Measurements from ENCODE around the gene ZNF576. TPM values are rescaled to one million over a fixed set of nuclear protein-coding genes. Genes with fewer than 3 reads are reported as not detected.

The ZNF576 gene
- total RNA-seq, 1 donor from 2014 or later: 6.2 TPM

DNA sequence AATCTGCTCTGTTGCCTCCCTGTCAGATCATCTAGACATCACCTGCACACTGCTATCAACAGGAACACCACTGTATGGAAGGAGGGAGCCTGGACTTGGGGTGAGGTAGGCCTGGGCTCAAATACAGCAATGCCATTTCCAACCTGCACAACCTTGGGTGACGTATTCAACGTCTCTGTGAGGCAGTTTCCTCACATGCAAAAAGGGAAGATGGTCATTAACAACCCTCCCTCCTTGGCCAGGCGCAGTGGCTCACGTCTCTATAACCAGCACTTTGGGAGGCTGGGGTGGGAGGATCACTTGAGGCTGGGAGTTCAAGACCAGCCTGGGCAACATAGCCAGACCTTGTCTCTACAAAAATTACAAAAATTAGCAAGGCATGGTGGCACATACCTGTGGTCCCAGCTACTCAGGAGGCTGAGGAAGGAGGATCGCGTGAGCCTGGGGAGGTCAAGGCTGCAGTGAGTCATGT lies 34.1 kb upstream of the ZNF576 start:
- Histone ChIP-seq H3K27me3 (ENCODE audit: control insufficient read depth, insufficient read depth, low read length) (no peaks in the 10 kb centered on the region), H3K4me3 (ENCODE audit: low read depth, low read length) (no peak overlapping the region), H3K36me3 (ENCODE audit: control insufficient read depth, insufficient read depth, low read length) (peaks cover 2% of the 10 kb centered on the region)
- DNase-seq (ENCODE audit: low read depth): no peak
- TF ChIP-seq, protein P1, sequence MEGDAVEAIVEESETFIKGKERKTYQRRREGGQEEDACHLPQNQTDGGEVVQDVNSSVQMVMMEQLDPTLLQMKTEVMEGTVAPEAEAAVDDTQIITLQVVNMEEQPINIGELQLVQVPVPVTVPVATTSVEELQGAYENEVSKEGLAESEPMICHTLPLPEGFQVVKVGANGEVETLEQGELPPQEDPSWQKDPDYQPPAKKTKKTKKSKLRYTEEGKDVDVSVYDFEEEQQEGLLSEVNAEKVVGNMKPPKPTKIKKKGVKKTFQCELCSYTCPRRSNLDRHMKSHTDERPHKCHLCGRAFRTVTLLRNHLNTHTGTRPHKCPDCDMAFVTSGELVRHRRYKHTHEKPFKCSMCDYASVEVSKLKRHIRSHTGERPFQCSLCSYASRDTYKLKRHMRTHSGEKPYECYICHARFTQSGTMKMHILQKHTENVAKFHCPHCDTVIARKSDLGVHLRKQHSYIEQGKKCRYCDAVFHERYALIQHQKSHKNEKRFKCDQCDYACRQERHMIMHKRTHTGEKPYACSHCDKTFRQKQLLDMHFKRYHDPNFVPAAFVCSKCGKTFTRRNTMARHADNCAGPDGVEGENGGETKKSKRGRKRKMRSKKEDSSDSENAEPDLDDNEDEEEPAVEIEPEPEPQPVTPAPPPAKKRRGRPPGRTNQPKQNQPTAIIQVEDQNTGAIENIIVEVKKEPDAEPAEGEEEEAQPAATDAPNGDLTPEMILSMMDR (IDR thresholded peaks at IDR 0.05; ENCODE audit: insufficient read depth, low read length, poor library complexity, severe bottlenecking): no peak

DNA sequence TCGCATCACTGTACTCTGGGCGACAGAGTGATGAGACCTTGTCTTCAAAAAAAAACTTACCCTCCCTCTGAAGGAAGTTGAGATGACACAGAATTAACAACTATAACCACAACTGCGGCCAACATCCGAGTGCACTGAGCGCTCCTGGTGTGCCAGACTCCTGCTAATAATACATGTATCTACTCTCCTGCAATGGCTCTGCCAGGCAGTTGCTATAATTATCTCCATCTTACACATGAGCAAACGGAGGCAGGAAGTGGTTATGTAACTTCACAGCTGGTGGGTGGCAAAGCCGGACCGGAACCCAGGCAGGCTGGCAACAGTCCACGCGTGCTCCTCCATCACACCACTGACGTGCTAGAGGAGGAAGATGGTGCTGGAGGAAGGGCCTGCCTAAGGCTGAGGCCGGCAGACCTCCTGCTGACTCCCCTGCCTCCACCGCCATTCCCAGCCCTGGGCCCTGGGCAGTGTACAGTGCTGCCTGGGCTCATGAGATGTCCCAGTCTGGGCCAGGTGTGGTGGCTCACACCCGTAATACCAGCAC lies 33.6 kb upstream of the ZNF576 start:
- DNase-seq (ENCODE audit: low read depth): peak; percentile 29

DNA sequence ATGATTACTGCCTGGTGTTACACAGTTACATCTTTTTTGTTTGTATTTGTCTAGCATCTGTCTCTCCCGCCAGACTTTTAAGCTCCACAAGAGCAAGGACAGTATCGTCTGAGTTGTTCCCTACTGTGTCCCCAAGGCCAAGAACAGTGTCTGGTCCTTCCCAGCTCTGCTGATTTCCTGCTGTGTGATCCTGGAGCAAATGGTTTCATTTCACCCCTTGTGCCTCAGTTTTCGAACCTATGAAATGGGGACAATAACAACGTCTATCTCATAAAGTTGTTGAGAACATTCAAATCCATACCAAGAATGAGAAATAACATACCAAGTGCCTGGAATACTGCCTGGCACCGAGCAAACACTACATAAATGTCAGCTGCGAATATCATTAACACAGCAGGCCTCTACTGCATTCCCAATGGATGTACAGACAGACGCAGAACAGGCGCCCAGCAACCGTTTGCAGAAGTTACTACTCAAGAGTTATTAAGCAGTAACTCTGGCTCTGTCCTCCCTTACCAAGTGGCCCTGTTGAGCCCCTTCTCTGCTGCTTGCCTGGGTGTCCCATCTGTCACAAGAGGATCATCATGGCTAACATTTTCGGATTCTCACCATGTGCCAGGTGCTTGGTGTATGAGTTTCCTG lies 32.5 kb upstream of the ZNF576 start:
- DNase-seq (ENCODE audit: low read depth): no peak
- TF ChIP-seq, protein P1 (IDR thresholded peaks at IDR 0.05; ENCODE audit: insufficient read depth, low read length, poor library complexity, severe bottlenecking): no peak
- no peaks in the 10 kb centered on the region for H3K27me3 ChIP-seq (ENCODE audit: control insufficient read depth, insufficient read depth, low read length)
- peaks cover 2% of the 10 kb centered on the region for H3K36me3 ChIP-seq (ENCODE audit: control insufficient read depth, insufficient read depth, low read length)
- H3K4me3 ChIP-seq (ENCODE audit: low read depth, low read length): no peak overlapping the region

More for the DNA sequence above, 33.6 kb upstream of the ZNF576 start:
- no peaks in the 10 kb centered on the region for H3K27me3 ChIP-seq (ENCODE audit: control insufficient read depth, insufficient read depth, low read length)
- TF ChIP-seq, protein P1 (IDR thresholded peaks at IDR 0.05; ENCODE audit: insufficient read depth, low read length, poor library complexity, severe bottlenecking): no peak
- H3K4me3 ChIP-seq (ENCODE audit: low read depth, low read length): no peak overlapping the region
- H3K36me3 ChIP-seq (ENCODE audit: control insufficient read depth, insufficient read depth, low read length): peaks cover 2% of the 10 kb centered on the region

DNA sequence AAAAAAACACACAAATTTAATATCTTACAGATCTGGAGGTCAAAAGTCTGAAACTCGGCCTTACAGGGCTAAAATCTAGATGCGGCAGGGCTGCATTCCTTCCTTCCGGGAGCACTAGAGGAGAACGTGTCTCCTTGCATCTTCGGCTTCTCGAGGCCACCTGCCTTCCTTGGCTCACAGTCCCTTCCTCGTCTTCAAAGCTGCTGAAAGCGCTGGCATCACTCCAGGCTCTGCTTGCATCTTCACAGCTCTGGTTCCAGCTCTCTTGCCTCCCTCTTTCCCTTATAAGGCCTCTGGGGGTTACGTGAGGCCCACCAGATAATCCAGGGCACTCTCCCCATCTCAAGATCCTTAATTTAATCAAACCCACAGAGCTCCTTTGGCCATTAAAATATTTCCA lies 31.6 kb upstream of the ZNF576 start:
- Histone ChIP-seq H3K27me3 (ENCODE audit: control insufficient read depth, insufficient read depth, low read length) (no peaks in the 10 kb centered on the region), H3K4me3 (ENCODE audit: low read depth, low read length) (no peak overlapping the region), H3K36me3 (ENCODE audit: control insufficient read depth, insufficient read depth, low read length) (peaks cover 2% of the 10 kb centered on the region)
- TF ChIP-seq, protein P1 (IDR thresholded peaks at IDR 0.05; ENCODE audit: insufficient read depth, low read length, poor library complexity, severe bottlenecking): no peak
- DNase-seq (ENCODE audit: low read depth): no peak

DNA sequence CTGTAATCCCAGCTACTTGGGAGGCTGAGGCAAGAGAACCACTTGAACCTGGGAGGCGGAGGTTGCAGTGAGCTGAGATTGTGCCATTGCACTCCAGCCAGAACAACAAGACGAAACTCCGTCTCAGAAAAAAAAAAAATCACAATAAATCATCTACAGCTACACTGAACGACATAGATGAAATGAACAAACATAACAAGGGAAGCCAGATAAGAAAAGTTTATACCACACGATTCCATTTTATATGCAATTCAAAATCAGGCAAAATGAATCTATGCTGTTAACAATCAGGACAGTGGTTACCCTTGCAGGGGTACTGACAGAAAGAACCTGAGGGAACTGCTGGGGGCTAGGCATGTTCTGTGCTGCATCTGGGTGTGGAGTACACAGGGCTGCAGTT lies 26.7 kb upstream of the ZNF576 start:
- TF ChIP-seq, protein P1 (IDR thresholded peaks at IDR 0.05; ENCODE audit: insufficient read depth, low read length, poor library complexity, severe bottlenecking): no peak
- no peak for DNase-seq (ENCODE audit: low read depth)
- Histone ChIP-seq H3K36me3 (ENCODE audit: control insufficient read depth, insufficient read depth, low read length) (no peaks in the 10 kb centered on the region), H3K4me3 (ENCODE audit: low read depth, low read length) (no peak overlapping the region), H3K27me3 (ENCODE audit: control insufficient read depth, insufficient read depth, low read length) (no peaks in the 10 kb centered on the region)

Measured in kidney epithelial cell (primary cell).